Small intestine (tissue), 7 donors: ENCODE data around the gene NRG3. TPM values are rescaled to one million over a fixed set of nuclear protein-coding genes. Genes with fewer than 3 reads are reported as not detected.

ENCODE experiments used
- DNase-seq, 2 donors: peaks; one replicate each; pipeline versions ENCODE4 v3.0.0 to v3.0.0-alpha.2; 2013
- FAIRE-seq: peaks from 2 replicates; lab custom pipeline; 2012; peaks lifted over from hg19 to GRCh38; lab: Jason Lieb, UNC
- H3K27ac ChIP-seq, 3 donors: one replicate each; pipeline ENCODE4 v1.5.1; 2013; ENCODE audit warnings: low read length in 2 of 3, mild to moderate bottlenecking in 2 of 3, control low read depth in 1 of 3, inconsistent platforms in 1 of 3, low read depth in 1 of 3, moderate library complexity in 1 of 3
- H3K27me3 ChIP-seq, 3 donors: one replicate each; pipeline ENCODE4 v1.6.1; 2013; ENCODE audit warnings: low read length in 3 of 3, inconsistent platforms in 1 of 3; ENCODE audit not compliant: control insufficient read depth in 3 of 3, insufficient read depth in 3 of 3
- H3K36me3 ChIP-seq, 3 donors: one replicate each; pipeline ENCODE4 v1.6.1; 2013; ENCODE audit warnings: low read length in 3 of 3, inconsistent platforms in 1 of 3, low read depth in 1 of 3, mild to moderate bottlenecking in 1 of 3, moderate library complexity in 1 of 3; ENCODE audit not compliant: control insufficient read depth in 3 of 3, insufficient read depth in 2 of 3
- H3K4me1 ChIP-seq, 3 donors: one replicate each; pipeline ENCODE4 v1.6.1; 2013; ENCODE audit warnings: low read length in 2 of 3, inconsistent platforms in 1 of 3, low read depth in 1 of 3, mild to moderate bottlenecking in 1 of 3, moderate library complexity in 1 of 3; ENCODE audit not compliant: control insufficient read depth in 3 of 3, insufficient read depth in 2 of 3
- H3K4me3 ChIP-seq, 3 donors: one replicate each; pipeline ENCODE4 v1.5.1; 2013; ENCODE audit warnings: low read length in 3 of 3, control low read depth in 1 of 3, inconsistent platforms in 1 of 3, low read depth in 1 of 3, mild to moderate bottlenecking in 1 of 3, moderate library complexity in 1 of 3
- H3K9me3 ChIP-seq, 2 donors: one replicate each; pipeline ENCODE4 v1.6.1; 2013; ENCODE audit warnings: low read depth in 1 of 2, low read length in 1 of 2; ENCODE audit not compliant: control insufficient read depth in 2 of 2, insufficient read depth in 1 of 2
- WGBS, 3 donors: extraction: QIAGEN DNeasy Blood & Tissue Kit; methylation state at CpG; one replicate each; pipeline ENCODE4 v1.1.7; 2013; 5-methylcytosine and 5-hydroxymethylcytosine counted together
- polyA plus RNA-seq, 4 donors: library from polyadenylated mRNA; stranded (reverse) in 3 of 4; unstranded in 1 of 4; fragments of 200-250 nt in 3 of 4; fragments of 120-200 nt in 1 of 4; gene quantifications; one replicate each; pipeline versions ENCODE4 v1.2.1 to v1.2.3, GENCODE V29; 2013
- donor health status: healthy with polysubstance abuse.
- donor health status: control.
- donor health status: control.
- donor health status: Bipolar disorder and iron deficiency.
- donor health status: healthy.

NRG3 gene
- polyA plus RNA-seq, 4 donors = 0.25 to 0.72 TPM; not detected in 2

GRCh38 chr10:82910301-82910700 lies 1035.3 kb downstream of the NRG3 start:
- Histone ChIP-seq H3K36me3 (no peaks in the 10 kb centered on the region), H3K27ac (no peak overlapping the region), H3K9me3 (no peaks in the 10 kb centered on the region), H3K4me3 (no peak overlapping the region), H3K4me1 (no peaks in the 10 kb centered on the region), H3K27me3 (no peaks in the 10 kb centered on the region)
- no peak for DNase-seq
- WGBS, 3 donors = 63 to 76% (median 74%) methylated on average over 3 of the region's 3 CpGs
- no peak for FAIRE-seq

- H3K4me3 ChIP-seq = no peak overlapping the region
- H3K27me3 ChIP-seq = no peaks in the 10 kb centered on the region
- no peaks in the 10 kb centered on the region for H3K4me1 ChIP-seq
- DNase-seq (no peak), FAIRE-seq (no peak)
- H3K9me3 ChIP-seq = no peaks in the 10 kb centered on the region
- no peaks in the 10 kb centered on the region for H3K36me3 ChIP-seq
- H3K27ac ChIP-seq = no peak overlapping the region
Observed at GRCh38 chr10:82914655-82915136, 1039.7 kb downstream of the NRG3 start.

DNA sequence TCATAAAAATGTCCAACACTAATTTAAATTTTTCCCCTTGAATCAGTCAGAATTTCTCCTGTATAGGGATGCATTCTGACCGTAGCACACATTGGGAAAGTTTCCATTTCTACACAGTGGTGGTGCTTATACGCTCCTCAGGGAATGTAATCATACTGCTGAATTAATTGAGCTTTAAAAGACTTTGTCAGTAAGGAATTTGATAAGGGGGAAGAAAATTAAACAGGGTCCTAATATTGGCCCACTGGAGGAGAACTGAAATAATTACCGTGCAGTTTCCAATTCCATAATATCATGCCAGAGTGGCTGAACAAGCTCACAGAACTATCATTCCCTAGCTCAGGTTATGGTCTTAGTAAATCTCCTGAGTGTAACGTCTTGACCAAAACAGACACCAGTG lies 1041.9 kb downstream of the NRG3 start:
- 78 to 89% (median 82%) methylated on average over 4 of the region's 4 CpGs for WGBS, 3 donors
- FAIRE-seq (no peak), DNase-seq (no peak)
- no peaks in the 10 kb centered on the region for H3K27me3 ChIP-seq
- H3K4me1 ChIP-seq = no peaks in the 10 kb centered on the region
- H3K4me3 ChIP-seq = no peak overlapping the region
- H3K27ac ChIP-seq = no peak overlapping the region
- H3K9me3 ChIP-seq = peaks cover 0 to 2% of the 10 kb centered on the region in 2 donors
- H3K36me3 ChIP-seq = no peaks in the 10 kb centered on the region

DNA sequence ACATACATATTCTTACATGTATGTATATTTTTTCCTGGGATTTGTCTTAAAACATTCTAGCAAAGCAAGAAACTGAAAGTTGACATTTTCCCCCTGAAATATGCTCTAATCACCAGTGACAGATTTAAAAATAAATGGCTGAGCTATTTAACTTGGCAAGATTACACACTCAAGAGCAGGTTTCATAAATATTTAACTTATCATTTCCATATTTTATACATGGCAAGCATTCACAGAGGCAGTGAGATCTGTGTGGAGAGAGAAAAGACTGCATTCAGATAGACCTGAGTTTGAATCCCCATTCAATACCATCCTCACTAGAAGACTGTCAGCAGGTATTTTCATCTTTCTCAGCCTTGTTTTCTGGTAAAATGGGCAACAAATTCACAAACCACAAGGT lies 1043.0 kb downstream of the NRG3 start:
- H3K4me3 ChIP-seq = no peak overlapping the region
- no peak overlapping the region for H3K27ac ChIP-seq
- H3K36me3 ChIP-seq = no peaks in the 10 kb centered on the region
- H3K27me3 ChIP-seq = no peaks in the 10 kb centered on the region
- FAIRE-seq (no peak), DNase-seq (no peak)
- no peaks in the 10 kb centered on the region for H3K4me1 ChIP-seq
- H3K9me3 ChIP-seq = peaks cover 0 to 2% of the 10 kb centered on the region in 2 donors

DNA sequence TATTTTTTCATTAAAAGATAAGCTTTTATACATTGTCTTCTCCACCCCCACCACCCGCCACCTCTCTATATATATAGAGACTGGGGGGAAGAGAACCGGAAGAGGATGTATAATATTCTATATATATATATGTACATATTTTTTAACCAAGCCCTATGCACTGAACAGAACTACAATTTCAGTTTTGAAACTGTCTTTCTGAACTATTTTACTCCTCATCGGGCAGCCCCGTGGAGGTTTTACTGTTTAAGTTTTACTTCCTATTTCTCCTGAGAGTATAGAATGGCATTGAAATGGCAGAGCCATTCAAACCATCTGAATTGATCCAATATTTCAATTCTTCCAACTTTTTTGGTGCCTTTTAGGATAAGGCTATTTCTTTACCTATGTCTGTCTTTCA lies 1047.1 kb downstream of the NRG3 start:
- WGBS, 3 donors = 86 to 90% (median 88%) methylated on average over 4 of the region's 4 CpGs
- Histone ChIP-seq H3K9me3 (peaks cover 0 to 2% of the 10 kb centered on the region in 2 donors), H3K4me3 (no peak overlapping the region), H3K4me1 (no peaks in the 10 kb centered on the region), H3K36me3 (no peaks in the 10 kb centered on the region), H3K27me3 (no peaks in the 10 kb centered on the region), H3K27ac (no peak overlapping the region)
- FAIRE-seq = no peak
- no peak for DNase-seq

DNA sequence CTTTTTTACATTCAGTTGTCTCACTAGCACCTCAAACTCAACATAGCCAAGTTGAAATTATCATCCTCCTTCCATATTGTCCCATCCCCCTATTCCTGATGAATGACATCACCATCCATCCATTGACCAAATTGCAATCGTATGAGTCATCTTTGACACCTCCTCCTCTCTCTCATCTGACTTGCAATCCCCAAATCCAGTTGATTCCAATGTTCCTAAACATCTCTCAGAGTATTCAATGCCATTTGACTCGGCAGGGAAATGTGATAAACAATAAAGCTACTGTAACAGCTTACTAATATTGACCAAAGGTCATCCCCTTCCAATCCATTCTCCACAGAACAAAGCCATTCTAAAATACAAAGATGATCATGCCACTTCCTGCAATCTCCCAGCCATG lies 1047.8 kb downstream of the NRG3 start:
- Histone ChIP-seq H3K27me3 (no peaks in the 10 kb centered on the region), H3K4me1 (no peaks in the 10 kb centered on the region), H3K36me3 (no peaks in the 10 kb centered on the region), H3K27ac (no peak overlapping the region), H3K9me3 (peaks cover 0 to 2% of the 10 kb centered on the region in 2 donors), H3K4me3 (no peak overlapping the region)
- no peak for FAIRE-seq
- DNase-seq = no peak
- 40 to 64% (median 48%) methylated on average over 2 of the region's 2 CpGs for WGBS, 3 donors

DNA sequence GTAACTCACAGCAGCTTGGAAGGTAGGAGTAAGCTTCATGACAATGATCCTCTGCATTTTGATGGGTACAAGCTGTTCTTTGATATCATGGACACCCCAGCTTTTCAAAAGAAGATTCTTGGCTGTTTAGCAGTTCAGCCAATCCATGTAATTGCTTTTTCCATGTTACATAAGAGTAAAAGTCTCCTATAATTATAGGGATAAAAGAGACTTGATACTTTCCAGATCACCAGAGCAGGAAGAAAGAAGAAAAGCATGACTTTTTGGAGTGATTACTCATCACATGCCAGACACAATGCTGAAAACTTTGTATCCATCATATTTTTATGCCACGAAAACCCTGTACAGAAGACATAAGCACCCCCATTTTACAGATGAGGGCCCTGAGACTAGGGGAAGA lies 1049.7 kb downstream of the NRG3 start:
- Histone ChIP-seq H3K4me3 (no peak overlapping the region), H3K9me3 (peaks cover 0 to 2% of the 10 kb centered on the region in 2 donors), H3K36me3 (no peaks in the 10 kb centered on the region), H3K27me3 (no peaks in the 10 kb centered on the region), H3K27ac (no peak overlapping the region), H3K4me1 (no peaks in the 10 kb centered on the region)
- DNase-seq (no peak), FAIRE-seq (no peak)
- WGBS, 3 donors = 75 to 88% (median 86%) methylated on average over 1 of the region's 1 CpG

DNA sequence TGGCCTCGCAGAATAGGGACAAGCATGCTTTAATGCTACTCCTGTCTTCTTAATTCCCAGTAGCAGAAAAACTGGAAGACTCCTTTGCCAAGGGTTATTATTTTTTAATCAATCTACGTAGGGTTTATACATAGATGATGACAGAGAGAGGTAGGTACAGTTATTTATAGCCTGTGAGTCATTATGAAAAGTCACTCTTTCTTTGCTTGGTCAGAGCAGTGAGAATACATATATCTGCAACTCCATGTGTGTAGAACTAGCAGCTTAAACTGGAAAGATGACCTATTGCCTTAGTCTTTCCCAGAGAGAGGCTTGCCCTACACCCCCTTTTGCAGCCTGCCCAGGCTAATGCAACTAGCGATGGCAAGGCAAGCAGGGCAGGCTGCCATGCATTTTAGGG lies 1050.6 kb downstream of the NRG3 start:
- WGBS, 3 donors = 67 to 80% (median 71%) methylated on average over 3 of the region's 3 CpGs
- Histone ChIP-seq H3K4me1 (no peaks in the 10 kb centered on the region), H3K27ac (no peak overlapping the region), H3K9me3 (no peaks in the 10 kb centered on the region), H3K4me3 (no peak overlapping the region), H3K36me3 (no peaks in the 10 kb centered on the region), H3K27me3 (no peaks in the 10 kb centered on the region)
- no peak for DNase-seq
- FAIRE-seq = no peak

DNA sequence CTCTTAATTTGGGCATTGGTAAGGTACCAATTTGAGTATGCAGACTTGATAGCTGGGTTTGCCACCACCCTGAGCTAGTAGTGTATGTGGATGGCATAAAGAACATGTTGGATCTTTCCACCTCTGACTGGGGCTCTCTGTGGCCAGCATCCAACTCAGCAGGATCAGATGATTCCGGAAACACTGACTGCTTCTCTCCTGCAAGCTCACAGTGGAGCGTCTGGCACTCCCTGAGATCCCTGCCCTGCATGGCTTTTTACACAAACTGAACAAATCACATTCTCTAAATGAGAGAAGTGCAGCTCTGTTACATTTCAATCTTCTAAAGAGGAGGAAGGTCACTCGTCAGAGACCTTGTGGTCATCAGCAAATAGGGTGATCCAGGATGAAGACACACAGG lies 1057.5 kb downstream of the NRG3 start:
- no peak for FAIRE-seq

More for the DNA sequence above, 1057.5 kb downstream of the NRG3 start:
- WGBS, 3 donors = 73 to 81% (median 76%) methylated on average over 3 of the region's 3 CpGs
- Histone ChIP-seq H3K4me3 (no peak overlapping the region), H3K9me3 (no peaks in the 10 kb centered on the region), H3K36me3 (no peaks in the 10 kb centered on the region), H3K27me3 (no peaks in the 10 kb centered on the region), H3K27ac (no peak overlapping the region), H3K4me1 (no peaks in the 10 kb centered on the region)
- DNase-seq = no peak
